Prostate gland (tissue), 2 donors: Measurements from ENCODE around the gene PITPNC1. TPM values are rescaled to one million over a fixed set of nuclear protein-coding genes. Genes with fewer than 3 reads are reported as not detected.

Source experiments
- DNase-seq: peaks from one replicate; pipeline ENCODE4 v3.0.0-alpha.2; 2019; ENCODE audit warnings: low spot score
- H3K27ac ChIP-seq, 2 donors: fragments of 200-600 bp; sonication (generic); 2 replicates each; pipeline ENCODE4 v1.5.1; 2017 to 2019
- H3K27me3 ChIP-seq: fragments of 200-600 bp; sonication (generic); replicated peaks from 2 replicates; pipeline ENCODE4 v1.5.1; 2019; ENCODE audit not compliant: insufficient read depth
- H3K36me3 ChIP-seq, 2 donors: fragments of 200-600 bp; sonication (generic); 1 replicate in 1 of 2; 2 replicates in 1 of 2; pipeline versions ENCODE4 v1.5.1 to v1.8.1; 2017 to 2019
- H3K4me1 ChIP-seq: fragments of 200-600 bp; sonication (generic); replicated peaks from 2 replicates; pipeline ENCODE4 v1.5.1; 2019
- H3K4me3 ChIP-seq, 2 donors: fragments of 200-600 bp; sonication (generic); 2 replicates each; pipeline ENCODE4 v1.5.1; 2017 to 2019
- H3K9me3 ChIP-seq: fragments of 200-600 bp; sonication (generic); 2 replicates; pipeline ENCODE4 v1.5.1; 2017
- POLR2A ChIP-seq: fragments of 450-650 bp; IDR thresholded peaks from one replicate; pipeline ENCODE4 v1.6.1; 2016; ENCODE audit warnings: antibody characterized with exemption, mild to moderate bottlenecking
- POLR2AphosphoS5 ChIP-seq: sonication (generic); formaldehyde crosslinking; IDR thresholded peaks from one replicate; pipeline ENCODE4 v1.6.1; 2017; ENCODE audit warnings: antibody characterized with exemption
- WGBS: methylation state at CpG from one replicate; pipeline ENCODE4 v1.1.5; 2018; 5-methylcytosine and 5-hydroxymethylcytosine counted together
- intact Hi-C: fragments of 100-400 bp; cut with DNase I; formaldehyde crosslinking; loops from one replicate; pipeline ENCODE4 v1.14.2; 2022
- total RNA-seq, 2 donors: library from RNA; depleted of rRNA; stranded (reverse); fragments of >200 nt; gene quantifications; one replicate each; pipeline ENCODE4 v1.1.0, GENCODE V29; 2016
- TF ChIP-seq, protein P1 (sequence below), 4 experiments: fragments of 200-600 bp in 2 of 4; fragments of 450-650 bp in 2 of 4; sonication (generic) in 2 of 4; IDR thresholded peaks; 1 replicate in 3 of 4; 2 replicates in 1 of 4; pipeline ENCODE4 v1.5.1; 2016 to 2019; ENCODE audit warnings: antibody characterized with exemption in 4 of 4, mild to moderate bottlenecking in 2 of 4, moderate library complexity in 2 of 4

Gene PITPNC1
- total RNA-seq, 2 donors from 2014 or later = 10.1 to 12.9 TPM

DNA sequence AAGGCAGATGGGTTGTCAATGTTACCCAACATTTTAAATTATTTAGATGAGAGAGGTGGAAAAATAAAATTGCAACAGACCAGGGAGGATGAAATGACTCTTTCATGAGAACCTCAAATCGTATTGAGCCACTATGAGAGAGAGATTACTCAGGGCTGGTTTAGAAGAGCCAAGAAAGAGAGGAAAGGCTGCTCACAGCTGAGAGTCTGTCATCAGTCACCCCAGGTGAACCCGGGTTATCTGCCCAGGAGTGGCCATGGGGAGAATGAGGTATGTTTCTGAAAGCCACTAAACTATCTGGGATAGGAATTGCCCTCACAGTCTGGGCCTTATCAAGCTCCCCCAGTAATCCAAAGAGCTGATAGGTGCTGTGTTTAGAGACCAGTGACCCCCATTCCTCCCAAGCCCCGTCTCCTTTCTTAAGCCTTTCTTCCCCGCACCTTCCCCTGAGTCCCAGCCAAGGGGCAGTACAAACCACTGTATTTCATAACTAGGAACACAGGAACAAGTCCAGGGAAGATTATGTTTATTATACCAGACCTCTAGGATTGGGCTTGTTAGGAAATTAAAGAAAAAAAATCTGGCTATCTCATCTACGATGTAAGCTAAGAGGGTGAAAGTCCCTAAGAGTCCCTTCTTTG, 181.8 kb downstream of the PITPNC1 start:
- Histone ChIP-seq H3K36me3 (no peaks in the 10 kb centered on the region), H3K9me3 (no peaks in the 10 kb centered on the region), H3K4me1 (no peaks in the 10 kb centered on the region), H3K4me3 (no peak overlapping the region), H3K27ac (no peak overlapping the region), H3K27me3 (no peaks in the 10 kb centered on the region)
- intact Hi-C loops = no loop called here
- 75% methylated on average over 5 of the region's 5 CpGs for WGBS
- TF ChIP-seq, protein P1, sequence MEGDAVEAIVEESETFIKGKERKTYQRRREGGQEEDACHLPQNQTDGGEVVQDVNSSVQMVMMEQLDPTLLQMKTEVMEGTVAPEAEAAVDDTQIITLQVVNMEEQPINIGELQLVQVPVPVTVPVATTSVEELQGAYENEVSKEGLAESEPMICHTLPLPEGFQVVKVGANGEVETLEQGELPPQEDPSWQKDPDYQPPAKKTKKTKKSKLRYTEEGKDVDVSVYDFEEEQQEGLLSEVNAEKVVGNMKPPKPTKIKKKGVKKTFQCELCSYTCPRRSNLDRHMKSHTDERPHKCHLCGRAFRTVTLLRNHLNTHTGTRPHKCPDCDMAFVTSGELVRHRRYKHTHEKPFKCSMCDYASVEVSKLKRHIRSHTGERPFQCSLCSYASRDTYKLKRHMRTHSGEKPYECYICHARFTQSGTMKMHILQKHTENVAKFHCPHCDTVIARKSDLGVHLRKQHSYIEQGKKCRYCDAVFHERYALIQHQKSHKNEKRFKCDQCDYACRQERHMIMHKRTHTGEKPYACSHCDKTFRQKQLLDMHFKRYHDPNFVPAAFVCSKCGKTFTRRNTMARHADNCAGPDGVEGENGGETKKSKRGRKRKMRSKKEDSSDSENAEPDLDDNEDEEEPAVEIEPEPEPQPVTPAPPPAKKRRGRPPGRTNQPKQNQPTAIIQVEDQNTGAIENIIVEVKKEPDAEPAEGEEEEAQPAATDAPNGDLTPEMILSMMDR (IDR thresholded peaks at IDR 0.05) = no peak
- TF ChIP-seq POLR2A (no peak), POLR2AphosphoS5 (no peak)
- no peak for DNase-seq

DNA sequence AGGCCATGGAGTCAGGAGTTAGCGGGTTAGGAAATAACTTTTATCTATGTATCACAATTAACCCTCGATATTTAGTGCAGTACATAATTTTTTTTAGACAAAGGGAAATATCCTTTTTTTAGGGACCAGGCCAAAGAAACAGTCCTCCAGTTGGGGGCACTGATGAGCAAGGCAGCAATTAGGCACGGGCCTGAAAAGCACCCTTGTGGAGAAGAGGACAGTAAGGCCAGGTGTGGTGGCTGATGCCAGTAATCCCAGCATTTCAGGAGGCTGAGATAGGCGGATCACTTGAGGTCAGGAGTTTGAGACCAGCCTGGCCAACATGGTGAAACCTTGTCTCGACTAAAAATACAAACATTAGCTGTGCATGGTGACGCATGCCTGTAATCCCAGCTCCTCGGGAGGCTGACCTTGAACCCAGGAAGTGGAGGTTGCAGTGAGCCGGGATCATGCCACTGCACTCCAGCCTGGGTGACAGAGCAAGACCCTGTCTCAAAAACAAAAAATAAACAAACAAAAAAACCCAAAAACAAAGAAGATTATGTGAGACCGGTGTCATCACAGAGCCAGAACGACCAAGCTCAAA, 182.4 kb downstream of the PITPNC1 start:
- 91% methylated on average over 10 of the region's 10 CpGs for WGBS
- DNase-seq = no peak
- no peak overlapping the region for H3K4me3 ChIP-seq
- no peaks in the 10 kb centered on the region for H3K4me1 ChIP-seq
- intact Hi-C loops = no loop called here
- H3K9me3 ChIP-seq = no peaks in the 10 kb centered on the region
- H3K27ac ChIP-seq = no peak overlapping the region
- H3K36me3 ChIP-seq = no peaks in the 10 kb centered on the region
- no peaks in the 10 kb centered on the region for H3K27me3 ChIP-seq
- TF ChIP-seq POLR2AphosphoS5 = no peak
- TF ChIP-seq, protein P1 (IDR thresholded peaks at IDR 0.05) = peak in 1 of 4 experiments; percentile 32

DNA sequence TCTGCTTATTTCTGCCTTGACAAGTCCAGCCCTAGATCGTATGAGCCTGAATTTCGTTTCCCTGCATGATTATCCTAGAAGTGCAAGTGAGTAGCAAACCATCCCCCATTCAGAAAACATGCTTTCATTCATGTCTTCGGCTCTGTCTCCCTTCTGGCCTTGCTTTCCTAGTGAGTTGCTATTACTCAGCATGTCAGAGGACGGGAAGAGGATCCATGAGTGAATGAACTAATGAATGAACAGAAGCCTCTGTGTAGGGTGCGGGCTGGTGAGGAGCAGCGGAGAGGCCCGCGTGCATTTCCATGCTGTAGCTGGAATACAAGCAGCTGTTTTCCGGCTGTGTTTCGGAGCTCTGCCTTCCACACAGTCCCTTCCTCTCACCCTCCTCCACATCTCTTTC, 184.9 kb downstream of the PITPNC1 start:
- H3K4me3 ChIP-seq = no peak overlapping the region
- H3K4me1 ChIP-seq = no peaks in the 10 kb centered on the region
- no peaks in the 10 kb centered on the region for H3K27me3 ChIP-seq
- no peak for DNase-seq
- TF ChIP-seq, protein P1 (IDR thresholded peaks at IDR 0.05) = no peak
- TF ChIP-seq POLR2AphosphoS5 (no peak), POLR2A (no peak)
- intact Hi-C loops = loop anchor here (10.0 kb wide), 1 partner anchor 123 kb away; no protein-coding TSS in a partner anchor
- H3K27ac ChIP-seq = no peak overlapping the region
- H3K36me3 ChIP-seq = no peaks in the 10 kb centered on the region
- WGBS = 93% methylated on average over 10 of the region's 10 CpGs
- no peaks in the 10 kb centered on the region for H3K9me3 ChIP-seq

DNA sequence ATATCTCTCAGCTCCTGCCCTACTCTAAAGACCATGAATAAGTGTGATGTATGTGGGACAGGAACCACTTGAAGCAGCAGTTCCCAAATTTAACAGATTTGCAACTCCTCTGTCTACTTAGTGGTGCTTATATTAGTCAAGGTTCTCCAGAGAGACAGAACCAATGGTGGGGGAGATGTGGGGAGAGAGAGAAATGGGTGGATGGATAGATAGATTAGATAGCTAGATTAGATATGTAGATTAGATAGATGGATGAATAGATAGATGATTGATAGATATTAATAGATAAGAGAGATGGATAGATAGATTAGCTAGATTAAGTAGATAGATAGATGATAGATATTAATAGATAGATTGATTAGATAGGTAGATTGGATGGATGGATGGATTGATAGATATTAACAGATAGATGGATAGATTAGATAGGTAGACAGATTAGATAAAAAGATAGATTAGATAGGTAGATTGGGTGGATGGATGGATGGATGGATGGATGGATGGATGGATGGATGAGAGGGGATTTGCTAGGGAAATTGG, 186.7 kb downstream of the PITPNC1 start:
- DNase-seq = no peak
- H3K27ac ChIP-seq = no peak overlapping the region
- H3K4me1 ChIP-seq = no peaks in the 10 kb centered on the region
- no peaks in the 10 kb centered on the region for H3K9me3 ChIP-seq
- no peak overlapping the region for H3K4me3 ChIP-seq
- TF ChIP-seq POLR2A (no peak), POLR2AphosphoS5 (no peak)
- TF ChIP-seq, protein P1 (IDR thresholded peaks at IDR 0.05) = no peak
- intact Hi-C loops = loop anchor here (10.0 kb wide), 1 partner anchor 121 kb away; no protein-coding TSS in a partner anchor
- no peaks in the 10 kb centered on the region for H3K27me3 ChIP-seq
- H3K36me3 ChIP-seq = no peaks in the 10 kb centered on the region

DNA sequence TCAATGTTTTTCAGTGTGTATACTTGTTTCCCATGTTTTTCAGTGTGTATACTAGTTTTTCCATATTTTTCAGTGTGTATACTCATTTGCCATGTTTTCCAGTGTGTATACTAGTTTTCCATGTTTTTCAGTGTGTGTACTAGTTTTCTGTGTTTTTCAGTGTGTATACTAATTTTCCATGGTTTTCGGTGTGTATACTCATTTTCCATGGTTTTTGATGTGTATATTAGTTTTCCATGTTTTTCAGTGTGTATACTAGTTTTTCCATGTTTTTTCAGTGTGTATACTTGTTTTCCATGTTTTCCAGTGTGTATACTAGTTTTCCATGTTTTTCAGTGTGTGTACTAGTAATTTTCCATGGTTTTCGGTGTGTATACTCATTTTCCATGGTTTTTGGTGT, 188.0 kb downstream of the PITPNC1 start:
- no peak overlapping the region for H3K27ac ChIP-seq
- H3K9me3 ChIP-seq = no peaks in the 10 kb centered on the region
- intact Hi-C loops = loop anchor here (10.0 kb wide), 1 partner anchor 120 kb away; no protein-coding TSS in a partner anchor
- WGBS = 95% methylated on average over 2 of the region's 2 CpGs
- H3K4me1 ChIP-seq = no peaks in the 10 kb centered on the region
- H3K36me3 ChIP-seq = no peaks in the 10 kb centered on the region
- no peak overlapping the region for H3K4me3 ChIP-seq
- TF ChIP-seq POLR2A (no peak), POLR2AphosphoS5 (no peak)
- TF ChIP-seq, protein P1 (IDR thresholded peaks at IDR 0.05) = no peak
- no peaks in the 10 kb centered on the region for H3K27me3 ChIP-seq
- DNase-seq = no peak
